GM23338 (cell line): ENCODE results near the gene YWHAH. TPM values are rescaled to one million over a fixed set of nuclear protein-coding genes. Genes with fewer than 3 reads are reported as not detected.

Experiments used
- ATAC-seq: fragments of 200-7000 bp; cut with Tn5 transposase; 3 replicates; pipeline ENCODE4 v1.9.1; 2020
- DNase-seq: peaks from one replicate; pipeline ENCODE4 v3.0.0-alpha.2; 2015; ENCODE audit warnings: low spot score
- H2AFZ ChIP-seq: fragments of 200-600 bp; sonication (generic); 2 replicates; pipeline ENCODE4 v1.8.0; 2016; ENCODE audit warnings: antibody characterized with exemption, mild to moderate bottlenecking, moderate library complexity
- H3F3A ChIP-seq: fragments of 200-600 bp; sonication (generic); replicated peaks from 2 replicates; pipeline ENCODE4 v1.8.0; 2017; ENCODE audit warnings: antibody characterized with exemption, mixed run types, low read depth
- H3K27ac ChIP-seq: fragments of 200-600 bp; sonication (generic); 2 replicates; pipeline ENCODE4 v1.6.1; 2016; ENCODE audit warnings: low read depth
- H3K27me3 ChIP-seq: fragments of 200-600 bp; sonication (generic); 2 replicates; pipeline ENCODE4 v1.8.0; 2016; ENCODE audit warnings: mild to moderate bottlenecking, mixed run types, moderate library complexity; ENCODE audit not compliant: insufficient read depth
- H3K36me3 ChIP-seq: fragments of 200-600 bp; sonication (generic); 2 replicates; pipeline ENCODE4 v1.8.0; 2016; ENCODE audit warnings: mild to moderate bottlenecking; ENCODE audit not compliant: insufficient read depth
- H3K4me1 ChIP-seq: fragments of 200-600 bp; sonication (generic); 2 replicates; pipeline ENCODE4 v1.8.0; 2016; ENCODE audit warnings: mild to moderate bottlenecking, moderate library complexity; ENCODE audit not compliant: insufficient read depth
- H3K4me2 ChIP-seq: fragments of 200-600 bp; sonication (generic); 2 replicates; pipeline ENCODE4 v1.7.1; 2017; ENCODE audit warnings: mixed run types
- H3K4me3 ChIP-seq: fragments of 200-600 bp; sonication (generic); 2 replicates; pipeline ENCODE4 v1.6.1; 2016; ENCODE audit warnings: mixed run types
- H3K79me2 ChIP-seq: fragments of 200-600 bp; sonication (generic); replicated peaks from 2 replicates; pipeline ENCODE4 v1.8.0; 2017; ENCODE audit warnings: mild to moderate bottlenecking; ENCODE audit not compliant: insufficient read depth
- H3K9me2 ChIP-seq: fragments of 200-600 bp; sonication (generic); 2 replicates; pipeline ENCODE4 v1.8.0; 2017; ENCODE audit not compliant: insufficient read depth
- H4K20me1 ChIP-seq: fragments of 200-600 bp; sonication (generic); replicated peaks from 2 replicates; pipeline ENCODE4 v1.8.0; 2017; ENCODE audit warnings: mild to moderate bottlenecking; ENCODE audit not compliant: insufficient read depth
- H3K27ac Mint-ChIP-seq: 2 replicates; pipeline ENCODE4 v1.8.0; 2020; ENCODE audit warnings: inconsistent platforms, mild to moderate bottlenecking, moderate library complexity, mixed read lengths
- H3K27me3 Mint-ChIP-seq: 3 replicates; pipeline ENCODE4 v1.8.0; 2022; ENCODE audit warnings: low read depth, mild to moderate bottlenecking, moderate library complexity, mixed read lengths, inconsistent platforms; ENCODE audit not compliant: insufficient read depth, poor library complexity
- H3K36me3 Mint-ChIP-seq: 3 replicates; pipeline ENCODE4 v1.8.0; 2021; ENCODE audit warnings: low read depth, mild to moderate bottlenecking, inconsistent platforms, moderate library complexity, mixed read lengths
- H3K4me1 Mint-ChIP-seq: 3 replicates; pipeline ENCODE4 v1.8.0; 2020; ENCODE audit warnings: mild to moderate bottlenecking, inconsistent platforms, mixed read lengths
- H3K4me3 Mint-ChIP-seq: 3 replicates; pipeline ENCODE4 v1.8.0; 2021; ENCODE audit warnings: moderate library complexity, mild to moderate bottlenecking, inconsistent platforms, mixed read lengths
- H3K9me3 Mint-ChIP-seq: 3 replicates; pipeline ENCODE4 v1.8.0; 2020; ENCODE audit warnings: moderate library complexity, mild to moderate bottlenecking, inconsistent platforms, mixed read lengths
- CREB1 ChIP-seq: fragments of 250-450 bp; sonication (Bioruptor Pico); IDR thresholded peaks from 2 replicates; pipeline ENCODE4 v1.5.0; 2020; ENCODE audit warnings: low read depth, mild to moderate bottlenecking, moderate library complexity
- EZH2 ChIP-seq: fragments of 200-600 bp; sonication (generic); IDR thresholded peaks from one replicate; pipeline ENCODE4 v1.8.0; 2017; ENCODE audit warnings: antibody characterized with exemption, mild to moderate bottlenecking, low read depth; ENCODE audit not compliant: unreplicated experiment
- EZH2phosphoT487 ChIP-seq: fragments of 200-600 bp; sonication (generic); IDR thresholded peaks from one replicate; pipeline ENCODE4 v1.8.1; 2018; ENCODE audit warnings: antibody characterized with exemption; ENCODE audit not compliant: unreplicated experiment
- JUNB ChIP-seq: IDR thresholded peaks from one replicate; pipeline ENCODE4 v1.6.1; 2016; ENCODE audit warnings: antibody characterized with exemption; ENCODE audit not compliant: unreplicated experiment
- NANOG ChIP-seq: IDR thresholded peaks from 2 replicates; pipeline ENCODE4 v1.6.1; 2016; ENCODE audit warnings: antibody characterized with exemption, borderline replicate concordance
- POLR2AphosphoS5 ChIP-seq: IDR thresholded peaks from 2 replicates; pipeline ENCODE4 v1.6.1; 2016; ENCODE audit warnings: antibody characterized with exemption, low read depth
- STAT1 ChIP-seq: IDR thresholded peaks from one replicate; pipeline ENCODE4 v1.6.1; 2016; ENCODE audit warnings: antibody characterized with exemption; ENCODE audit not compliant: unreplicated experiment
- ZNF114 ChIP-seq: fragments of 250-450 bp; sonication (Bioruptor Pico); IDR thresholded peaks from 2 replicates; pipeline ENCODE4 v1.5.0; 2020; ENCODE audit warnings: mild to moderate bottlenecking, moderate library complexity
- ZNF331 ChIP-seq: fragments of 250-450 bp; sonication (Bioruptor Pico); IDR thresholded peaks from 2 replicates; pipeline ENCODE4 v1.5.0; 2020; ENCODE audit warnings: low read depth, mild to moderate bottlenecking, moderate library complexity
- polyA plus RNA-seq: library from polyadenylated mRNA; unstranded; fragments of >200 nt; fragmentation: Nextera tagmentation; extraction: Ambion mirVana; gene quantifications from 2 replicates; pipeline ENCODE4 v1.2.1, GENCODE V29; 2016
- total RNA-seq: library from RNA; depleted of rRNA; stranded (reverse); fragments of >200 nt; shearing (Covaris generic); gene quantifications from 2 replicates; pipeline ENCODE4 v1.2.3, GENCODE V29; 2014
- TF ChIP-seq, protein P1 (sequence below): IDR thresholded peaks from one replicate; pipeline ENCODE4 v1.6.1; 2018; ENCODE audit warnings: antibody characterized with exemption; ENCODE audit not compliant: unreplicated experiment
- TF ChIP-seq, protein P2 (sequence below): fragments of 250-450 bp; sonication (Bioruptor Pico); IDR thresholded peaks from 2 replicates; pipeline ENCODE4 v1.5.0; 2020; ENCODE audit warnings: mild to moderate bottlenecking, moderate library complexity
- TF ChIP-seq, protein P3 (sequence below): IDR thresholded peaks from 2 replicates; pipeline ENCODE4 v1.6.1; 2016; ENCODE audit warnings: antibody characterized with exemption
- TF ChIP-seq, protein P4 (sequence below), 2 experiments: fragments of 200-600 bp in 1 of 2; sonication (generic) in 1 of 2; conservative IDR thresholded peaks; 2 replicates each; pipeline versions ENCODE4 v1.5.1 to v1.6.1; 2016 to 2017; ENCODE audit warnings: antibody characterized with exemption in 2 of 2, low read depth in 2 of 2, mild to moderate bottlenecking in 2 of 2, moderate library complexity in 1 of 2

YWHAH gene
- total and polyA plus RNA-seq, 2 experiments from 2014 or later: 277 to 283 TPM

DNA sequence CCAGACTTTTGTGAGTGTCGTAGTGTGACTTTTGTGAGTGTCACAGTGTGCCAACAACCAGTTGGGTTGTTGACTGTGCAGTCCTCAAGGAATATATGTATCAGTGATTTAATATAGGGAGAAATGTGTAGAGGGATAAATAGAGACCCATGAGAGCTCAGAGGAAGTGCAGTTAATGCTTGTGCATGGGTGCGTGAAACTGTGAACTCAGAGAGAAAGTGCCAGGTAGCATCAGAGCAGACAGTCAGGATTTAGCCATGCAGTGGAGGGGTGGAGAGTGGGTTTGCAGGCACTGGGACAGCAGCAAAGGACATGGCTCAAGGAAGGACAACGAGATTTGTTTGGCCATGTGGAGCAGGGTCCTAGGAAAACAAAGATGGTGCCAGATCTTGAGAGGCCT, 33.6 kb downstream of the YWHAH start:
- TF ChIP-seq, protein P1, sequence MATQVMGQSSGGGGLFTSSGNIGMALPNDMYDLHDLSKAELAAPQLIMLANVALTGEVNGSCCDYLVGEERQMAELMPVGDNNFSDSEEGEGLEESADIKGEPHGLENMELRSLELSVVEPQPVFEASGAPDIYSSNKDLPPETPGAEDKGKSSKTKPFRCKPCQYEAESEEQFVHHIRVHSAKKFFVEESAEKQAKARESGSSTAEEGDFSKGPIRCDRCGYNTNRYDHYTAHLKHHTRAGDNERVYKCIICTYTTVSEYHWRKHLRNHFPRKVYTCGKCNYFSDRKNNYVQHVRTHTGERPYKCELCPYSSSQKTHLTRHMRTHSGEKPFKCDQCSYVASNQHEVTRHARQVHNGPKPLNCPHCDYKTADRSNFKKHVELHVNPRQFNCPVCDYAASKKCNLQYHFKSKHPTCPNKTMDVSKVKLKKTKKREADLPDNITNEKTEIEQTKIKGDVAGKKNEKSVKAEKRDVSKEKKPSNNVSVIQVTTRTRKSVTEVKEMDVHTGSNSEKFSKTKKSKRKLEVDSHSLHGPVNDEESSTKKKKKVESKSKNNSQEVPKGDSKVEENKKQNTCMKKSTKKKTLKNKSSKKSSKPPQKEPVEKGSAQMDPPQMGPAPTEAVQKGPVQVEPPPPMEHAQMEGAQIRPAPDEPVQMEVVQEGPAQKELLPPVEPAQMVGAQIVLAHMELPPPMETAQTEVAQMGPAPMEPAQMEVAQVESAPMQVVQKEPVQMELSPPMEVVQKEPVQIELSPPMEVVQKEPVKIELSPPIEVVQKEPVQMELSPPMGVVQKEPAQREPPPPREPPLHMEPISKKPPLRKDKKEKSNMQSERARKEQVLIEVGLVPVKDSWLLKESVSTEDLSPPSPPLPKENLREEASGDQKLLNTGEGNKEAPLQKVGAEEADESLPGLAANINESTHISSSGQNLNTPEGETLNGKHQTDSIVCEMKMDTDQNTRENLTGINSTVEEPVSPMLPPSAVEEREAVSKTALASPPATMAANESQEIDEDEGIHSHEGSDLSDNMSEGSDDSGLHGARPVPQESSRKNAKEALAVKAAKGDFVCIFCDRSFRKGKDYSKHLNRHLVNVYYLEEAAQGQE: no peak
- TF ChIP-seq ZNF331 (no peak), STAT1 (no peak), EZH2 (no peak), ZNF114 (CRISPR knock-in tag) (no peak), CREB1 (CRISPR knock-in tag) (no peak), EZH2phosphoT487 (no peak), NANOG (no peak), POLR2AphosphoS5 (no peak), JUNB (no peak)
- TF ChIP-seq, protein P2, sequence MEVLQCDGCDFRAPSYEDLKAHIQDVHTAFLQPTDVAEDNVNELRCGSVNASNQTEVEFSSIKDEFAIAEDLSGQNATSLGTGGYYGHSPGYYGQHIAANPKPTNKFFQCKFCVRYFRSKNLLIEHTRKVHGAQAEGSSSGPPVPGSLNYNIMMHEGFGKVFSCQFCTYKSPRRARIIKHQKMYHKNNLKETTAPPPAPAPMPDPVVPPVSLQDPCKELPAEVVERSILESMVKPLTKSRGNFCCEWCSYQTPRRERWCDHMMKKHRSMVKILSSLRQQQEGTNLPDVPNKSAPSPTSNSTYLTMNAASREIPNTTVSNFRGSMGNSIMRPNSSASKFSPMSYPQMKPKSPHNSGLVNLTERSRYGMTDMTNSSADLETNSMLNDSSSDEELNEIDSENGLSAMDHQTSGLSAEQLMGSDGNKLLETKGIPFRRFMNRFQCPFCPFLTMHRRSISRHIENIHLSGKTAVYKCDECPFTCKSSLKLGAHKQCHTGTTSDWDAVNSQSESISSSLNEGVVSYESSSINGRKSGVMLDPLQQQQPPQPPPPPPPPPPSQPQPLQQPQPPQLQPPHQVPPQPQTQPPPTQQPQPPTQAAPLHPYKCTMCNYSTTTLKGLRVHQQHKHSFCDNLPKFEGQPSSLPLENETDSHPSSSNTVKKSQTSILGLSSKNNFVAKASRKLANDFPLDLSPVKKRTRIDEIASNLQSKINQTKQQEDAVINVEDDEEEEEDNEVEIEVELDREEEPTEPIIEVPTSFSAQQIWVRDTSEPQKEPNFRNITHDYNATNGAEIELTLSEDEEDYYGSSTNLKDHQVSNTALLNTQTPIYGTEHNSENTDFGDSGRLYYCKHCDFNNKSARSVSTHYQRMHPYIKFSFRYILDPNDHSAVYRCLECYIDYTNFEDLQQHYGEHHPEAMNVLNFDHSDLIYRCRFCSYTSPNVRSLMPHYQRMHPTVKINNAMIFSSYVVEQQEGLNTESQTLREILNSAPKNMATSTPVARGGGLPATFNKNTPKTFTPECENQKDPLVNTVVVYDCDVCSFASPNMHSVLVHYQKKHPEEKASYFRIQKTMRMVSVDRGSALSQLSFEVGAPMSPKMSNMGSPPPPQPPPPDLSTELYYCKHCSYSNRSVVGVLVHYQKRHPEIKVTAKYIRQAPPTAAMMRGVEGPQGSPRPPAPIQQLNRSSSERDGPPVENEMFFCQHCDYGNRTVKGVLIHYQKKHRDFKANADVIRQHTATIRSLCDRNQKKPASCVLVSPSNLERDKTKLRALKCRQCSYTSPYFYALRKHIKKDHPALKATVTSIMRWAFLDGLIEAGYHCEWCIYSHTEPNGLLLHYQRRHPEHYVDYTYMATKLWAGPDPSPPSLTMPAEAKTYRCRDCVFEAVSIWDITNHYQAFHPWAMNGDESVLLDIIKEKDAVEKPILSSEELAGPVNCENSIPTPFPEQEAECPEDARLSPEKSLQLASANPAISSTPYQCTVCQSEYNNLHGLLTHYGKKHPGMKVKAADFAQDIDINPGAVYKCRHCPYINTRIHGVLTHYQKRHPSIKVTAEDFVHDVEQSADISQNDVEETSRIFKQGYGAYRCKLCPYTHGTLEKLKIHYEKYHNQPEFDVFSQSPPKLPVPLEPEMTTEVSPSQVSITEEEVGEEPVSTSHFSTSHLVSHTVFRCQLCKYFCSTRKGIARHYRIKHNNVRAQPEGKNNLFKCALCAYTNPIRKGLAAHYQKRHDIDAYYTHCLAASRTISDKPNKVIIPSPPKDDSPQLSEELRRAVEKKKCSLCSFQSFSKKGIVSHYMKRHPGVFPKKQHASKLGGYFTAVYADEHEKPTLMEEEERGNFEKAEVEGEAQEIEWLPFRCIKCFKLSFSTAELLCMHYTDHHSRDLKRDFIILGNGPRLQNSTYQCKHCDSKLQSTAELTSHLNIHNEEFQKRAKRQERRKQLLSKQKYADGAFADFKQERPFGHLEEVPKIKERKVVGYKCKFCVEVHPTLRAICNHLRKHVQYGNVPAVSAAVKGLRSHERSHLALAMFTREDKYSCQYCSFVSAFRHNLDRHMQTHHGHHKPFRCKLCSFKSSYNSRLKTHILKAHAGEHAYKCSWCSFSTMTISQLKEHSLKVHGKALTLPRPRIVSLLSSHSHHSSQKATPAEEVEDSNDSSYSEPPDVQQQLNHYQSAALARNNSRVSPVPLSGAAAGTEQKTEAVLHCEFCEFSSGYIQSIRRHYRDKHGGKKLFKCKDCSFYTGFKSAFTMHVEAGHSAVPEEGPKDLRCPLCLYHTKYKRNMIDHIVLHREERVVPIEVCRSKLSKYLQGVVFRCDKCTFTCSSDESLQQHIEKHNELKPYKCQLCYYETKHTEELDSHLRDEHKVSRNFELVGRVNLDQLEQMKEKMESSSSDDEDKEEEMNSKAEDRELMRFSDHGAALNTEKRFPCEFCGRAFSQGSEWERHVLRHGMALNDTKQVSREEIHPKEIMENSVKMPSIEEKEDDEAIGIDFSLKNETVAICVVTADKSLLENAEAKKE (CRISPR knock-in tag): no peak
- TF ChIP-seq, protein P3, sequence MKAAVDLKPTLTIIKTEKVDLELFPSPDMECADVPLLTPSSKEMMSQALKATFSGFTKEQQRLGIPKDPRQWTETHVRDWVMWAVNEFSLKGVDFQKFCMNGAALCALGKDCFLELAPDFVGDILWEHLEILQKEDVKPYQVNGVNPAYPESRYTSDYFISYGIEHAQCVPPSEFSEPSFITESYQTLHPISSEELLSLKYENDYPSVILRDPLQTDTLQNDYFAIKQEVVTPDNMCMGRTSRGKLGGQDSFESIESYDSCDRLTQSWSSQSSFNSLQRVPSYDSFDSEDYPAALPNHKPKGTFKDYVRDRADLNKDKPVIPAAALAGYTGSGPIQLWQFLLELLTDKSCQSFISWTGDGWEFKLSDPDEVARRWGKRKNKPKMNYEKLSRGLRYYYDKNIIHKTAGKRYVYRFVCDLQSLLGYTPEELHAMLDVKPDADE: no peak
- TF ChIP-seq, protein P4, sequence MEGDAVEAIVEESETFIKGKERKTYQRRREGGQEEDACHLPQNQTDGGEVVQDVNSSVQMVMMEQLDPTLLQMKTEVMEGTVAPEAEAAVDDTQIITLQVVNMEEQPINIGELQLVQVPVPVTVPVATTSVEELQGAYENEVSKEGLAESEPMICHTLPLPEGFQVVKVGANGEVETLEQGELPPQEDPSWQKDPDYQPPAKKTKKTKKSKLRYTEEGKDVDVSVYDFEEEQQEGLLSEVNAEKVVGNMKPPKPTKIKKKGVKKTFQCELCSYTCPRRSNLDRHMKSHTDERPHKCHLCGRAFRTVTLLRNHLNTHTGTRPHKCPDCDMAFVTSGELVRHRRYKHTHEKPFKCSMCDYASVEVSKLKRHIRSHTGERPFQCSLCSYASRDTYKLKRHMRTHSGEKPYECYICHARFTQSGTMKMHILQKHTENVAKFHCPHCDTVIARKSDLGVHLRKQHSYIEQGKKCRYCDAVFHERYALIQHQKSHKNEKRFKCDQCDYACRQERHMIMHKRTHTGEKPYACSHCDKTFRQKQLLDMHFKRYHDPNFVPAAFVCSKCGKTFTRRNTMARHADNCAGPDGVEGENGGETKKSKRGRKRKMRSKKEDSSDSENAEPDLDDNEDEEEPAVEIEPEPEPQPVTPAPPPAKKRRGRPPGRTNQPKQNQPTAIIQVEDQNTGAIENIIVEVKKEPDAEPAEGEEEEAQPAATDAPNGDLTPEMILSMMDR (conservative IDR thresholded peaks at IDR 0.05; ENCODE audit: low read depth in 2 of 2): no peak
- Histone ChIP-seq H3K27me3 (no peaks in the 10 kb centered on the region), H3K27ac (no peak overlapping the region), H3K36me3 (no peaks in the 10 kb centered on the region), H3K79me2 (no peaks in the 10 kb centered on the region), H2AFZ (no peak overlapping the region), H3K4me2 (no peak overlapping the region), H3F3A (no peaks in the 10 kb centered on the region), H3K9me2 (no peaks in the 10 kb centered on the region), H3K4me3 (no peak overlapping the region), H4K20me1 (no peaks in the 10 kb centered on the region), H3K4me1 (no peaks in the 10 kb centered on the region)
- Mint-ChIP-seq H3K27me3 (peaks cover 5% of the 10 kb centered on the region), H3K9me3 (no peaks in the 10 kb centered on the region), H3K4me1 (peaks cover 2% of the 10 kb centered on the region; the same call in 1 of the 3 replicates), H3K36me3 (no peaks in the 10 kb centered on the region), H3K27ac (no peak overlapping the region), H3K4me3 (no peak overlapping the region)
- no peak for ATAC-seq
- no peak for DNase-seq
